Left lobe of liver (tissue), 2 donors: ENCODE data around the gene SH3PXD2A. TPM values are rescaled to one million over a fixed set of nuclear protein-coding genes. Genes with fewer than 3 reads are reported as not detected.
"Not testable (repeated sequence)": the region's sequence is repeated elsewhere in the genome, so short reads cannot be mapped to it uniquely, and the experiment has no call there.

Experiments
- ATAC-seq: fragments of 200-7000 bp; cut with Tn5 transposase; one replicate; pipeline ENCODE4 v1.9.1; 2020; ENCODE audit warnings: mild to moderate bottlenecking, moderate library complexity
- DNase-seq: peaks from one replicate; pipeline ENCODE4 v3.0.0-alpha.2; 2020; ENCODE audit warnings: low spot score
- total RNA-seq: library from RNA; stranded (reverse); gene quantifications from one replicate; pipeline ENCODE4 v1.2.1, GENCODE V29; 2021
- donor health status: DM: no; HTN: no; CAD: no; lungs with moderate emphysema.
- donor health status: DM: no; HTN: yes; CAD: no.

Gene SH3PXD2A
- total RNA-seq, 1 donor from 2014 or later, result 43.5 TPM

DNA sequence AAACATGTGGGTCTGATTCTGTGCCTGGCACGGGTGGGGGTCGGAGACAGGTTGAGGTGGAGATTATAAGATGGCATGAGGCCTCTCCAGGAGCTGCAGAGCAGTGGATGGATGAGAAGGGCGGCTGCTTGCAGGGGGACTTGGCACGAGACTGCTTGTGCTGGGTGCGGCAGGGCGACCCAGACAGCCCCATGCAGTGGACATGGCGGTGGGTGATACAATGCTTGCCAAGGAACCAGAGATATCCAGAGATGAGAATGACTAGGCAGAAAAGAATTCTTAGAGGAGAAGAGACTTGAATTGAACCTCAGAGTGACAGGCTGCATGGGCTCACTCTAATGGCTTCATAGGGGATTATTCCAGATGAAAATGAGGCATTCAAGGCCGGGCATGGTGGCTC, 216.4 kb downstream of the SH3PXD2A start:
- ATAC-seq (no peak), DNase-seq (no peak)

DNA sequence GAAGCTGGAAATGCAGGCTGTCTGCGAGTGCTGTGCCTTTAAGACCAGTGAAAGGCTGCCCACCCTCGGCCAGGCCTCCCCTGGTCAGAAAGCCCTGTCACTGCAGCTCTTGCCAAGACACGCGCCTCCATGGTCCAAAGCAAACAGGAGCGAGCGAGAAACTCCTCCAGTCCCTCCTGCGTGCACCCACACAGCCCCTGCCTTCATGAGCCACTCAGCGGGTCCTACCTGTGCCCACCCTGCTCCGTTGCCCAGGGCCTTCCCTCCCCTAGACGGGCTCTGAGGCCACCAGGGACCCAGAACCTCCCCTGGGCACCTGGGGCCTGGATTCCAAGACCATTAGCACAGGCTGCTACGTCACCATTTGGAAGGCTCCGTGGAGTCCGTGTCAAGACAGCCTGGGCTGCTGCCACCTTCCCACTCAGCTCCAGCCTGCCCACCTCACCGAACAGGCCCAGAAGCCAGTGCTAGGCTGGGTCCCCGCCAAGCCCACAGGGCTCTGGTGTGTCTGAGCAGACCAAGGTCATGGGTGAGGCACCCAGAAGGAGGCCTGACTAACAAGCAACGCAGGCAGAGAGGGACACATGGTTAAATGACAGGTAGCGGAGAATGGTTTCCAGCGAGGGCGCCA, 217.3 kb downstream of the SH3PXD2A start:
- DNase-seq, result no peak
- peak; percentile 60 for ATAC-seq

DNA sequence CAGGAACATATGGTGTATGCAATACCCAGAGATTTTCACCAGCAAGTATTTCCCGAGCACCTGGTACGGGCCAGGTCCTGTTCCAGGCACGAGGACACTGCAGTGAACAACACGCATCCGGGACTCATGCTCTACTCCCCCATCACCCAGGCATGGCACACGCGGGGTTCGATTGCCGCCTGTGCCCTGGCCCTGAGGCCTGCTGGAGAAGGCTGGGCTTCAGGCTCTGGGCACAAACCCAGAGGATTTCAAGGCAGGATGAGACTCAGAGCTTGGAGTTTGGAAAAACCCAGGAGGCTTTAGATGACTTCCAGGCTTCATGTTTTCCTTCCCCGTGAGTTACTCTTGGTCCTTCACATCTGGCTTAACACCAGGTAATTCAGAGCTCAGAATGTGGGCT, 218.4 kb downstream of the SH3PXD2A start:
- no peak for ATAC-seq
- no peak for DNase-seq

DNA sequence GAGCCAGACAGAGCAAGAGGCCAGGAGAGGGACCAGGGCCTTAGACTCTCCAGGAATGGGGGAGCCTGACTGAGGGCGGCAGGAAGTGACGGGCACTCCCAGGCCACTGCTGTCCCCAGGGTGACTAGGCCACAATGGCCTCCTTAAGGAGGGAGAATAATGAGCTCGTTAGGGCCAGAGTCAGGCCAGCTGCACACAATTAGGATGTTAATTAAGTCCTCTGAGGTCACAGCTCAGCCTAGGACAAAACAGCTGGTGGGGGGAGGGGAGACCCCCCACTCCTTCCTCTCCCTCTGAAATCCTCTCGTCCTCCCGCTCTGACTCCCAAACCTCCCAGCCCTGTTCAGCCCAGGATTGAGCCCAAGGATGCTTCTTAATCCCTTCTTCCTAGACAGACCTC, 218.9 kb downstream of the SH3PXD2A start:
- DNase-seq, result no peak
- ATAC-seq, result no peak

DNA sequence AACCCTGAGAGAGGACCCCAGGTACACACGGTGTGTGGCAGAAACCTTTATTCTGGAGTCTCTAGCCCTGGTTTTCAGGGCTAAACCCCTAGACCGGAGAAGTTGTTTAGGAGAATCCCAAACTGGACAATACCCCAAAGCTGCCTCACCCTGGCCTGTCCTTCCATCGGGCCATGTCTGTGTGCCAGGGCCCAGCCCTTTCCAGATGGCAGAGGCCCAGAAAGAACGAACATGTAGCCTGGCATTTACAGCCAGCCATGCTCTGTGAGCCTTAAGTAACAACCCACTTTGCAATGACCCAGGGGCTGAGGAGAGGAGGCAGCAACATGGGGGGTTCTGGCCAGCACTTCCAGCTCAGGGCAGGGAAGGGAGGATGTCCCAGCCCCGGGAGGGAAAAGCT, 219.8 kb downstream of the SH3PXD2A start:
- peak; percentile 48 for ATAC-seq

DNA sequence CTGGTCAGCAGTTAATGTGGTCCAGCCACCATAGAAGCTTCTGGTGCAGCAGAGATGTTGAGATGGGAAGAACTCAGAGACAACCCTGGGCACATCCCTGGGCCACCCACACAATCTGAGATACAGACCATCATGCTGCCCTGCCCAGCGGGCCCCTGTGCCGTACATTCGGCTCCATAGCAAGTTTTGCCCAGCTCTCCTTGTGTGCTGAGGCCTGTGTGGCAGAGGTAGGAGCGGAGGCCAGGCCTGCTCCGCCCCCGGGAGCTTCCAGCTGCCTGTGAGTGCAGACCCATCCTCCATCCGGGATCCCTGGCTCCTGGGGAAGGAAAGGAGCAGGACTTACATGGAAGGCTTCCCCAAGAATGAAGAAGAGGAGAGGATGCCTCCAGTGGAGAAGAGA, 221.5 kb downstream of the SH3PXD2A start:
- DNase-seq (no peak), ATAC-seq (no peak)

More for the DNA sequence above, 219.8 kb downstream of the SH3PXD2A start:
- DNase-seq, result peak; percentile 60

DNA sequence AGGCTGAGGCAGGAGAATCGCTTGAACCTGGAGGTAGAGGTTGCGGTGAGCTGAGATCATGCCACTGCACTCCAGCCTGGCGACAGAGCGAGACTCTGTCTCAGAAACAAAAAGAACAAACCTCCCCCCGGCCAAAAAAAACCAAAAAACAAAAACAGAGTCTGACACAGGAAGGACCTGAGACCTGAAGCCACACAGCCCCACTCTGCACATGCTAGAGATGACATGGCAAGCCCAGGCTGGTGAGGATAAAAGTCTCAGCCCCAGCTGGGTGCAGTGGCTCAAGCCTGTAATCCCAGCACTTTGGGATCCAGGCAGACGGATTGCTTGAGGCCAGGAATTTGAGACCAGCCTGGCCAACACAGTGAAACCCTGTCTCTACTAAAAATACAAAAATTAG, 222.5 kb downstream of the SH3PXD2A start:
- ATAC-seq, DNase-seq: not testable (repeated sequence)

DNA sequence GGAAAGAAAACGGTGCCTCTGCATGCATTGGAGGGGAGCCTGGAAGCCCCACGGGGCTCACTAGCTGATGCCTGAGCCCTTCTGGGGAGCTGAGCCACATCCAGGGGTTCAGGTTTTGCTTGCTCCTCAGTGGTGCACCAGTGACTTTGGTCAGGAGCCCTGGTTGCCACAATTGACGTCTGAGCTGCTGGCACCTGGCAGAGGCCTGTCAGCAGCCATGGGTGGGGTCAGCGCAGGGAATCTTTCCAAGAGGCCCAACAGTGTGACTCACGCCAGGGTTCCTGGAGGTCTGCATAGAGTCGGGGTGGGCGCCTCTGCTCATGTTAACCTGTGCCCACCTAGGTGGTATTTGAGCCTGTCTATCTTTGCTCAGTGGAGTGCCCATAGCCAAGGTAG, 223.1 kb downstream of the SH3PXD2A start:
- ATAC-seq (no peak), DNase-seq (no peak)

DNA sequence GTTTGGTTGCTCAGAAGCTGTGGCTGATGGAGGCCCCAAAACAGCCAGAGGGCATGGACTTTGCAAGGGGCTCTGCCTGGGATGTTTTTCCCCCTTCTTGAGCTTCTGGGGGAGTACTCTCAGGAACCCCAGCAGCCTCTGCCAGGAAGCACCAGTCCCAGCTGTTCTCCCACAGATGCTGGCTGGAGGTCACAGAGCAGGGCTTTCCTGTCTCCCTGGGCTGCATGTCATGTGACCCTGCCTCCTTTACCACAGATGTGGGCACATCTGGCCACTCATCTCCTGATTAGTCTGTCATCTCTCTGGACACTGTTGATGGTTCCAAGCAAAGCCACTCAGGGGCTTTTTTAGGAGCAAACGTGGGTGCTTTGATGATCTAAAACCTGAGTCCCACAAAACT, 225.2 kb downstream of the SH3PXD2A start:
- no peak for DNase-seq
- no peak for ATAC-seq

DNA sequence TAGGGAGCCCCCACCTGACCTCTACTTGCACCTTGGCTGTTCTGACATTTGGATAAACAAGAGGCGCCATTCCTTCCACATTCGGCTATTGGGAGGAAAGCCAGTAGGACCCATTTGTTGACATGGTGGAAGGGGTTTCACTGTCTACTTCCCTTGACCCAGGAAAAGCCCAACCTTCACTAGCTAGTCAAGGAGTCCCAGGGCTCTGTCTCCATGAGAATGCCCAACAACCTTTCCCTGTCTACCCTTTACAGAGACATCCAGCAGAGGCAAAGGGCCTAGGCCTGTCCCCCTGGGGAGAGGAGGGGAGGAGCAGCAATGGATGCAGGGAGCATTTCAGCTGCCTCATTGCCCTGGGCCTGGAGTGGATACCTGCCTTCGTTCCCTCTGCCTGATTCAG, 225.8 kb downstream of the SH3PXD2A start:
- DNase-seq, result no peak
- no peak for ATAC-seq

DNA sequence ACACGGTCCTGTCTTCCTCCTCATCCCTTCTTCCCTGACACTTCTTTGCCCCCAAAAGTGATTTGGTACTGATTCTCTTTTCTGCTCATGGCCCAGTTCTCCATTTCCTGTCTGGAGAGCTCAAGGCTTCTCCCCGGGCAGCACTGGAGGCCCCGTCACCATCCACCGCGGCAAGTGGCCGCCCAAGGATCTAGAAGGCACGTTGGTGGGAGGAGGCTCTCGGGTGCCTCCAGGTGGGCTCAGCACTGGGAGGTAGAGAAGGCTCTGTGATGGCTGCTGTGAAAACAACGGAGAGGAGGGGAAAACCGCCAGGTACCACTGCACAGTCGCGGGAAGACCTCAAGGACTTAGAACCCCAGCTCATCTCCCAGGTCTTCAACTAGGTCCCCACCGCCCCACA, 227.5 kb downstream of the SH3PXD2A start:
- DNase-seq (no peak), ATAC-seq (no peak)

DNA sequence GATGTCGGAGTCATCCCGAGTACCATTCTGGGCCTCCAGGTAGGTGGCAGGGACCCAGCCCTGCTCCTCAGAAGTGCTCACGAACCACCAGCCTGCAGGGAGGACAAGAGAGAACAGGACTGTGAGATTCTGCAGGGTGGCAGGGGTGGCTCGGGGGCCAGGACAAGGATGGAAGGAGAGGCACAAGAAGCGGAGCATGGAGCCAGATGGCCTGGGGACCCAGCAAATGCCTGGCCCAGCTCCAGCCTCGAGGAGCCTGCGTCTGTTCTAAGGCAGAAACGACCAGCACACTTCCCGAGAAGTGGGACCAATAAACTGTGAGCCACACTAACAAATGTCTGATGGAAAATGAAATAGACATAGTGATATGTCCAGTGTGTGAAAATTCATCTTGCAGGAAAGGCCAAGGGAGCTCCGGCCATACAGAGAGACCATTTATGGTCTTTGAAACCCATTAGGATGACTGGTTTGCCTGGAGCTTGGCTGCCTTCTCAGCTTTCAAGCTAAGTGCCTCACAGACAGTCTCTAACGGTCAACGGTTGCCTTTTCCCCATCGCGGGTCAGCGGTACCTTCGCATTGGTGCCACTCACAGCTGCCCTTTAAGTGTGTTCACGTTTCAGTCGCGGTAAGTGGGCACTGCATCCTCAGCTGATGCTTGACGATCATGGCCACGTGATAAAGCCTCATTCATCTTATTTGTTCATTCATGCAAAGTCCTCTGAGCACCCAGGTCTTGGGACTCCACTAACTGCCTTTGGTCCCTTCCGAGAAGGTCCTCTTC, 228.1 kb downstream of the SH3PXD2A start:
- DNase-seq (no peak), ATAC-seq (no peak)

DNA sequence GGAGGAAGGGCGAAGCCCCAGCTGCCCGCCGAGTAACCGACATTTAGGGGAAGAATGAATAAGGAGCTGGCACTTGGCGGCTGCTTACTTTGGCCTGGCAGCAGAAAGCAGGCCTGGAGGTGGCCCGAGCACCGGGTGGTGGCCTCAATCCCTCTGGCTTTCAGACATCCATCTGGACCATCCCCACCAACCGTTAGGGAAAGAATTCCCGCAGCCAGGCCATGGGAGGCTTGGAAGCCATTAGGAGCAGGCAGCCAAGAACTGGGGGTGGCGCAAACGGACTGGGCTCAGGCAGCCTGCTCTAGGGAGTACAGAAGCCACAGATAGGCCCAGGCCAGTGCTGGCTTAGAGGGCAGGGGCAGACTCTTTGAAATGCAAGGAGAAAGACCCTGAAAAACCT, 229.2 kb downstream of the SH3PXD2A start:
- no peak for ATAC-seq
- DNase-seq, result no peak

DNA sequence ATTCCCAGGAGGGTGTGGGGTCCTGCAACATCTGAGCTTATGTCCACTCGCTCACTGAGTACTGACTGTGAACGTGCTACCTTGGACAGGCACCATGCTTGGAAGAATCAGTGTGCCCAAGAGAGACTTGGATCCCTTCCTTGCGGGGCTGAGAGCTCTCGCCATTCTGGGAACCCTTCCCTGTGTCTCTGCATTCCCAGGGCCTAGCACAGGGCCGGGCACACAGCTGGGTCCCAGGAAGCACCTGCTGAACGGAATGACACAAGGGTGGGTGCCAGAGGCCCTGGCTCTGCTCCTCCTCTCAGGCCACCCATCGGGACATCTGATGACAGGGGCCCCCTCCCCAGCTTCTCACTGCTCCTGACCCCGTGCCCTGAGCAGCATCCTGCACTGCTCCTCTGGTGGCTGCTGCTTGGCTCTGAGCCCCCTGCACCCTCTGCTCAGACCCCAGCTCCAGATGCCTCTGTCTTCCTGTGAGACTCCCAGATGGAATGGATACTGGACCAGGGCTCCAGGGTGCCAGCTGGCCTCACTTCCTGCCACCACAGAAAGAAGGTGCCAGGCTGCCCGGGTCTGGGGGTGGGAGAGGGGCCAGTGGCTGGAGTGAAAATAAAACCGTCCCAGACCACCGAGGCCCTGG, 232.3 kb downstream of the SH3PXD2A start:
- no peak for DNase-seq
- no peak for ATAC-seq

DNA sequence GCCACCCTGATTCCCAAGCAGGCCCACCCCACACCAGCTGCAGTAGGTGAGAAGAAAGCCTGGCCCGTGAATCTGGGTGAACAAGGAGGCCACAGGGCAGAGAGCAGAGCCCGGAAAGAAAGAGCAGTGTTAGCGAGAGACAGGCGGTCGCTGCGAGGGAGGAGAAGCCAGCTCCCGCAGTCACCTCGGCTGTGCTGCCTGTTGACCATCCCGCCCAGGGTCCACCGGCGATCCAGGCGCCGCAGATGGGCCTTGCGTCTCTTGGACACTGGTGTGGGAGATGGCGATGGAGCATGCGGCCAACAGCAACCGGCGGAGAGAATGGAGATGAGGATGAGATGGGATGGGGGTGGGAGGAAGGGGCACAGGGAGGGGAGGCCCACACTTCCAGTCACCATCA, 233.1 kb downstream of the SH3PXD2A start:
- no peak for ATAC-seq
- no peak for DNase-seq

DNA sequence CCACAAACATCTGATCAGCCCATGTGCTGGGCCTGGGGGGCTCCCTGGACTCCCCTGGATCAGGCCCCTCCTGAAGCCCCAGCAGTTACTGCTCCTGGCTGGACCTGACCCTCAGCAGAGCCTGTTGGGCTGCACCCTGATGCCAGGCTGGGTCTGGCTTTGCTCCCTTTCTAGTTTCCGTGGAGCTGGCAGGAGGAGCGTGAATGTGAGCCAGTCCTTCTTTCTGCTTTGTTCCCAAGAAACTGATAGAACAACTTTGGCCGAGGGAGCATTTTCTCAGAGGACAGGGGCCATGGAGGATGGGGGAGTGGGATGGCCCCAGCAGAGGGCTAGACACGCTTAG, 233.6 kb downstream of the SH3PXD2A start:
- ATAC-seq (no peak), DNase-seq (no peak)

DNA sequence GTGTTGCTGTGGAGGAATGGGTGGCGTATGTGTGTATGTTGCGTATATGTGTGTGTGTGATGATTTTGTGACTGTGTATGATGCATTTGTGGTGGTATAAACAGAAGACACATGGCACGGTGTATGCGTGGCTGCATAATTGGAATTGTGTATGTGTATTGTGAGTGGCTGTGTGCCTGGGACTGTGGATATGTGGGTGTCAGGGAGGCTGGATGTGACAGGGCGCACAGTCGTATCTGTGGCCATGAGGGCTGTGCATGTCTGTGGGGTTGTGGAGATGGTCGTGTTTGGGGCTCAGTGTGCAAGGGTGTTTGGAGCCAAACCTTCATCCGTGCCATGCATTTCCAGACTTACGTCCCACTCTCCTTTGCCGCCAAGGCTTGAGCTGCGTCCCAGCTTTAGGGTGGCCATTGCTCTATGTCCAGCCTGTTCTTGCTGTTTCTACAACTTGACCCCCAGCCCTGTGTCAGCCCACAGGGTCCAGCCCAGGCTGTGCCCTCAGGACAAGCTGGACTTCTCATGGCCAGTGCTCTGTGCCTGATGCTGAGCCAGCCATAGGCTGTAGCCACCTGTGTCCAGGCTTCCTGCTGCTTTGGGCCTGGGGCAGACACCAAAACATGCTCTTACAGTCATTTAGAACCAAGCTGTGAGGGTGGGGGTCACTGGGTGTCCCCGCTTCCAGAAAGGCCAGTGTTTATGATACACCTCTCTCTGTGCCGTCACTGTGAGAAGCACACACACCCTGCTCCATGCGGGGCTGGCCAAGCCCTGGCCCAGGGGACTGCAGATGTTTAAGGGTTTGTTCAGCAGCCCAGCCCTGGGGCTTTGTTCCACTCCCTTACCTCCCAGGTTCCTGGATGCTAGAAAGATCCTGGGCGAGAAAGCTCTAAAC, 234.2 kb downstream of the SH3PXD2A start:
- DNase-seq, result no peak

DNA sequence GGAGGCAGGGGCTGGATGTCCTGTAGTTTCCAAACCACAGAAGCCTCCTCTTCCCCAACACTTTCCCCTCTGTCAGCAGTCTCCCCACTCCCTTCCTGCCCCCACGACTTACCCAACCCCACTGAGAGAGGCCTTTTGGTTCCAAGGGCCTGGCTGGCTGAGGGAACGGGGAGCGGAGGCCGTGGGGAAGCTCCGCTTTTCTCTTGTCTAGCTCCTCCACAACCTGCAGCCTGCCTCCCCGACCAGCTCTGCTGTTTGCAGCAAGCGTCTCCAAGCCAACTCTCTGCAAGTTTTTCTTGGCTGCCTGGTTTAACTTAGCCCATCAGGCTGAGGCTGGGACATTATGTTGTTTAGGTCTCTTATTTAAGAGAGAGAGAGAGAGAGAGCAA, 235.0 kb downstream of the SH3PXD2A start:
- ATAC-seq (no peak), DNase-seq (no peak)

More for the DNA sequence above, 234.2 kb downstream of the SH3PXD2A start:
- no peak for ATAC-seq

DNA sequence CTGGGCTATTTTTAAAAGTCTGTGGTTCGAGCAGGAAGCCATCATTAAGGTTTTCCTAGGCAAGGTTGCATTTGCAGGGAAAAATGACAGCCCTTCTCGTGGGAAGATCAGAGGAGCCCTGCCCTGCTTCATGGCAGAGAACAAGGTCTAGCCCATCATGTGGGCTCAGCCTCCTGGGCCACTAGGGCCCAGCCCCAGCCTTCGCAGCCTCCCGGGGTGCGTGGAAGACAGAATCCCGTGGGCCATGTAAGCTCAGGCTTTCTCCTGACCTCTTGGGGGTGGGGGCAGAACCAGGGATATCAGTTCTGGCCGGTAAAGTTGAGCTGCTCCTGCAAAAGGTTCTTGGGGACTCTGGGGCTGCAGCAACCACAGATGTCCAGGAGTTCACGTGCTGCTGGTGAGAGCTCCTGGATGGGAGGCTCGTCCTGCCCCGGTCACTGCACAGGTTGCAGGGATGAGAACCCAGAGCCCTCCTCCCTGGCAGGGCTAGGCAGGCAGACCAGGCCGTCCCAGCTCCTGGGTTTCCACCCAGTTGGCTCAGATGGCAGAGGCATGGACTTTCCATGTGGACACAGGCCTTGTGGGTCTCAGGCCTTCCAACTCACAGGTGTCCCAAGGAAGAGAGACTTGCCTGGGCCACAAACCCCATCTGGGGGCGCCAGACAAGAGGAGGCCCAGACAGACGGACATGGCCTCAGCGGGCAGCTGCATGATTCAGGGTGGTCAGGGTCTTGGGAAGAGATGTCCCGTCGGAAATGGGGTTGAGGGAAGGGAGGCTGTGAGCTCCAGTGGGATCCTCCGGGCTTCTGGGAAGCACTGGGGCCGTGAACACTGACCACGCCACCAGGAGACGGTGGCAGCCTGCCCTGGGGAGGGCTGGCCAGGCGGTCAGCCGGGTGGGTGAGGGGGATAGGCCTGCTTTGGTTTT, 235.7 kb downstream of the SH3PXD2A start:
- ATAC-seq, result peak; percentile 21
- peak; percentile 62 for DNase-seq
